NK-92 (cell line): ENCODE results near the gene MCCC1.
"Not testable (repeated sequence)": the region's sequence is repeated elsewhere in the genome, so short reads cannot be mapped to it uniquely, and the experiment has no call there.

ENCODE experiments used
- DNase-seq: peaks from one replicate; lab custom pipeline; 2025; ENCODE audit not compliant: unreplicated experiment; lab: John Stamatoyannopoulos, UW

Gene MCCC1

GRCh38 chr3:183058351-183058750, 40.9 kb downstream of the MCCC1 start:
- DNase-seq = no peak

DNA sequence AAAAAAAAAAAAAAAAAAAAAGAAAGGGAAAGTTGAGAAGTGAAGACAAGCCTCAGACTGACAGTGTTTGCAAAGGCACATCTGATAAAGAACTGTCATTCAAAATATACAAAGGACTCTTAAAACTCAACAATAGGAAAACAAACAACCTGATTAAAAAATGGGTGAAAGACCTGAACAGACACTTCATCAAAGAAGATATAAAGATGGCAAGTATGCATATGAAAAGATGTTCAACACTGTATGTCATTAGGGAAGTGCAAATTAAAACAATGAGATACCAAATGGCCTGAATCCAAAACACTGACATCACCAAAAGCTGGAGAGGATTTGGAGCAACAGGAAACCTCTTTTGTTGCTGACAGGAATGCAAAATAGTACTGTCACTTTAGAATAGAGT, 48.6 kb downstream of the MCCC1 start:
- no peak for DNase-seq

- no peak for DNase-seq
Measured at GRCh38 chr3:183046883-183047282, 52.4 kb downstream of the MCCC1 start.

- DNase-seq = no peak
Measured at GRCh38 chr3:183044547-183045229, 54.6 kb downstream of the MCCC1 start.

- DNase-seq = no peak
Measured at GRCh38 chr3:183038757-183039156, 60.5 kb downstream of the MCCC1 start.

DNA sequence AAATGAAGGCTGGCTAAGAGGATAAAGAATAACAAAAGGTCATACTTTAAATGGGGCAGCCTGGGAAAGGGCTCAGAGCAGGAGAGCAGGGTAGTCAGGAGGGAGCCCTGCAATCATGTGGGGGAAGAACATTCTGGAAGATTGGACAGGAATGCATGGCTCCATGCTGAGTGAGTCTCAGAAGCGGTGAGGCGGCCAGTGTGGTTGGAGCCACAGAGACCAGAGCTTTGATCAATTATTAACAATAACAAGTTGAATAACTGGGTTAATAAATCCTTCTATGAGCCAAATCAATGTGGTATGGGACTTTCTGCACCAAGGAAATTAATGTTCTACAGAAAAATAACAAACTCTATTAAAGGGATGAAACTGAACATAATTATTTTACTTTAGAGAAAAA, 61.1 kb downstream of the MCCC1 start:
- DNase-seq = no peak

GRCh38 chr3:183033746-183034145, 65.5 kb downstream of the MCCC1 start:
- no peak for DNase-seq

DNA sequence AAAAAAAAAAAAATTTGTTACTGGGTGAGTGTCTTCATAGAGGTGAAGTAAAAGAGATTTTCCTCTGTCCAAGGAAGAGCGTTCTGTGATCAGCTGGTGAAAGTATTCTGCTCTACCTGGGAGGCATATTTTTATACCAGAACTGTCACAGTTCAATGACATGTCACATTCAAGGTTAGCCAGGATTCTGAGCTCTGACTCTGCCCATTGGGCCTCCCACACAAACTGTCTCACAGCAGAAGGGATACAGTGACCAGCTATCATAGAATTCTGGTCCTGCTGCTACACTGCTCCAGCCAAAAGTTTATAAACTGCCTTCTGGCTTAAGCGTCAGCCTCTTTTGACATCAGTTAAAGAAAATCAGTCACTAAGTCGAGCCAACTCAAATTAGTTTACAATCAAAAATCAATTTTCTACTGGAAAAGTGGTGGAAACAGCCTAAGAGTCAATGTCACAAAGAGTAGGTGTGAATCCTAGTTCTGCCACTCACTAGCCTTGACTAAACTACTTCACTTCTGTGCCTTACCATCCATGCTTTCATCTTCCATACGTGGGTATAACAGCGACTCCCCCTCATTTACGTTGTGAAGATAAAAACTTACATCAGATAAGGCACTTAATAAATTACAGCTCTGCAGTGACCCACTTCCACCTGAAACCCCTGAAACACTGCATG, 66.3 kb downstream of the MCCC1 start:
- no peak for DNase-seq

DNA sequence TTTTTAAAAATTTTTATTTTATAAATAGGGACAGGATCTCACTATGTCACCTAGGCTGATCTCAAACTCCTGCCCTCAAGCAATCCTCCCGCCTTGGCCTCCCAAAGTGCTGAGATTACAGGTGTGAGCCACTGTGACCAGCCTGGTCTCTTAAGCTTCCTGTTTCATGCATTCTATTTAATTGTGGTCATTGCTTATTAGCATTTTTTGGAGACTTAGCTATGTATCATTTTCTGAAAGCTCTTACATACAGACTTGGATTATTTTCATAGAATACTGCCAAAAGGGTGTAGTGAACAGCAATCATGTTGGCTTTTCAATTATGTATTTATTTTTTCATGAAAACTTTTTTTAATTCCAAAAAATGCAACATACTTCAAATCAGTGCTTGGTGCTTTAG, 67.5 kb downstream of the MCCC1 start:
- DNase-seq = no peak

GRCh38 chr3:183028416-183028815, 70.9 kb downstream of the MCCC1 start:
- no peak for DNase-seq

GRCh38 chr3:183027276-183027675, 72.0 kb downstream of the MCCC1 start:
- DNase-seq = no peak

- DNase-seq = no peak
Measured at GRCh38 chr3:183022936-183023516, 76.3 kb downstream of the MCCC1 start.

DNA sequence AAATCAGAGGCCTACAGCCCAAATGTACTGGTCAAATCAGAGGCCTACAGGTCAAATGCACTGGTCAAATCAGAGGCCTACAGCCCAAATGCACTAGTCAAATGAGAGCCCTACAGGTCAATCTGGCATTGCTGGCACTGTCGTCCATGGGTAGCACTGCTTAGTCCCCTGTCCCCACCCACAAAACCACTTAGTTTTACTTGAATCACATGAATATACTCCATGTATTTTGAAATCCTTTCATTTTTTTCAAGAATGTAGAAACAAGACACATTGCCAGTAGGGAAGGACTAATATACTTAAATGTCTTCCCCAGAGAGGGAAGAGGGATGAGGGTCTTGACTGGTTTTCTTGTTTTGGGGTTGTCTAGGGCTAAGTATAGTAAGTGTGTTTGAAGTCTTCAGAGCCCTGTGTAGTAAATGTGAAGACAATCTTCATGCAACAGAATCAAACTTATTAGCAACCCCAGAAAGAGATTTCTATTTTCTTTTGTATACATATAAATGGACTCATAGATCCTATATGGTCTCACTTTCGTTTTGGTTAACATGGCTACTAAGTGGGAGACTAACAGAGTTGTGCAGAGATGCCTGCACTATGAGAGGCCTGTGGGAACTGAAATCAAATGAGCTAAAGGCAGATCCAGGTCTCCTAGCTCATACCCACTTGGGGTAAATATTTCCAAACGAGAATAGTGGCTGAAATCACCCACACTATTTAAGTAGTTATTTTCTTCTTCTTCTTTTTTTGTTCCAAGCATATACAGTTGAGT, 80.7 kb downstream of the MCCC1 start:
- no peak for DNase-seq

DNA sequence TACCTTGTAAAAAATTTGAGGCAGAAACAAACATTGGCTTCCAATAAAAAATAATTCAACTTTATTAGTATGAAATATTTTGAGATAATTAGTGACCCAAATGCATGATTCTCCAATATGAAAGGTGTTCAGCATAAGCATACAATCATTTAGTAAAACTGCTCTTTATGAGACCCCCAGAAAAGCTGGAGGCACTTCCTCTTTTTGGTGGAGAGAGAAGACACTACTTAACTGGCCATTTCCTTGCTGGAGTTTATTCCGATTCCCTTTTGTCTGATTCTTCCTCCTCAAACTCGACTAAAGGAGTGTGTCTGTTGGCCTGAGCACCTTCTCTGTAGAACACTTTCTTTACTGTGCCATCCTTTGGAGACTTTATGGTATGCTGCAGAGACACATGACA, 84.1 kb downstream of the MCCC1 start:
- no peak for DNase-seq

DNA sequence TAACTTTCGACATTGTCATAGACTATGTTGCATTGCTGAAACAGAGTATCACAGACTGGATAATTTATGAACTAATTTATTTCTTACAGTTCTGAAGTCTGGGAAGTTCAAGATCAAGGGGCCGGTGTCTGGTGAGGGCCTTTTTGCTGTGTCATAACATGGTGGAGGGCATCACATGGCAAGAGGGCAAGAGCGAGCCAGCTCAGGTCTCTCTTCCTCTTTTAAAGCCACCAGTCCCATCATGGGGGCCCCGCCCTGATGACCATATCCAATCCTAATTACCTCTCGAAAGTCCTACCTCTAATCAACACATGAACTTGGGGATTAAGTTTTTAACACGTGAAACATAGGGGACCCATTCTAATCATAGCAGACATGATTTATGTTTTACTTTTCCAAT, 85.4 kb downstream of the MCCC1 start:
- no peak for DNase-seq

- DNase-seq = no peak
Measured at GRCh38 chr3:183013074-183013473, 86.2 kb downstream of the MCCC1 start.

GRCh38 chr3:183008800-183009199, 90.5 kb downstream of the MCCC1 start:
- no peak for DNase-seq

DNA sequence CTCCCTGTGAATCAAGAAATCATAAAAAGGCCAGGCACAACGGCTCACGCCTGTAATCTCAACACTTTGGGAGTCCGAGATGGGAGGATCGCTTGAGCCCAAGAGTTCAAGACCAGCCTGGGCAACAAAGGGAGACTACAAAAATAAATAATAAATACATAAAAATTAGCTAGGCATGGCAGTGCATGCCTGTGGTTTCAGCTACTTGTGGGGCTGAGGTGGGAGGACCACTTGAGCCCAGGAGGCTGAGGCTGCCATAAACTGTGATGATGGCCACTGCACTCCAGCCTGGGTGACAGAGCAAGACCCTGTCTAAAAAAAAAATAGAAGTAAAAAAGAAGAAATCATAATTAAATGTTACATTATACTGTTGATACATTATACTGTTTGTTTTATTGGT, 91.0 kb downstream of the MCCC1 start:
- no peak for DNase-seq

DNA sequence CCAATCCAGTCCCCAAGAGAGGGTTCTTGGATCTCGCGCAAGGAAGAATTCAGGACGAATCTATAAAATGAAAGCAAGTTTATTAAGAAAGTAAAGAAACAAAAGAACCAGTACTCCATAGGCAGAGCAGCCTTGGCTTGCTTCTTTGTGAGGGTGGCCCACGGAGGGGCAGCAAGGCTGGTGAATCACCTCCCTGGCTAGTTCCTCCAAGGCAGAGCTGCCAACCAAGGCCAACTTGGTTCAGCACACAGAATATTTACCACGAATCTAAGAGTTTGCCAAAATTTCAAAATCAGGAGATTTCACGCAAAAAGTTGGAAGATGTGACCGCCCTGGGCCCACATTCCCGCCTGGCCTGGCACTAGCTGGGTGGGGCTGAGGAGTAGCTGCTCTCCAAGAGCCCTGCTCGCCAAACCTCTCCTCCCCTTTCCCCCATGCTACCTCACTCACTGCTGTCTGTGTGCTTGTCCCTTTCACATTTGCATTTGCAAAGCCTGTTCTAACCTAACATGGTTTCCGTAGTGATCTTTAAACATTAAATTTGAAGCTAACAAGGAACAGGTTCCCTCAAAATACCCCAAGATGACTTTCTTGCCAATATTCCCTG, 92.8 kb downstream of the MCCC1 start:
- DNase-seq = no peak

DNA sequence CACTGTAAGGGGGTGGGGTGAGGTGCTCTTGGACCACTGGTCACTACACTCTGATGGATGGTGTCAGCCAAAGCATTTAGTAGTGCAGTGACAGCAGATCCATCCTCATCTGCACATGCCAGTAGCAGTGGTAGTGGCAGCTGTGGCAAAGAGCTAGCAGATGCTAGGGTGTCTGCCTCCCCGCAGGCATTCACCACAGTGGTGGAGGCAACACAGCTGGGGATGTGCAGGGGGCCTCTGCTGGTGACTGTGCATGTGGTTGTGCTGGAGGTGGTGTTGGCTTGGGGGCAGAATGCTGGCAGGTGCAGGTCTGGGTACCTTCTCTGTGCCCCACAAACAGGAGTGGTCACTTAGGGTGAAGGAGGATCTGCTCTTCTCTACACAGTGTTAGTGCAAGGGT, 99.5 kb downstream of the MCCC1 start:
- DNase-seq = no peak

DNA sequence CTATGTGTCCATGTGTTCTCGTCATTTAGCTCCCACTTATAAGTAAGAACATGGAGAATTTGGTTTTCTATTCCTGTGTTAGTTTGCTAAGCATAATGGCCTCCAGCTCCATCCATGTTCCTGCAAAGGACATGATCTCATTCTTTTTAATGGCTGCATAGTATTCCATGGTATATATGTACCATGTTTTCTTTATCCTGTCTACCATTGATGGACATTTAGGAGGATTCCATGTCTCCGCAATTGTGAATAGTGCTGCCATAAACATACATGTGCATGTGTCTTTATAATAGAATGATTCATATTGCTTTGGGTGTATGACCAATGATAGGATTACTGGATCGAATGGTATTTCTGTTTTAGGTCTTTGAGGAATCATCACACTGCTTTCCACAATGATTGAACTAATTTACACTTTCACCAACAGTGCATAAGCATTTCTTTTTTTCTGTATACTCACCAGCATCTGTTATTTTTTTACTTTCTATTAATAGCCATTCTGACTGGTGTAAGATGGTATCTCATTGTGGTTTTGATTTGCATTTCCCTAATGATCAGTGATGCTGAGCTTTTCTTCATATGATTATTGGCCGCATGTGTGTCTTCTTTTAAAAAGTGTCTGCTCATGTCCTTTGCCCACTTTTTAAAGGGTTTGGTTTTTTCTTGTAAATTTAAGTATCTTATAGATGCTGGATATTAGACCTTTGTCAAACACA, 105.7 kb downstream of the MCCC1 start:
- DNase-seq = not testable (repeated sequence)
